Nephron progenitor cell (in vitro differentiated cells): ENCODE measurements around the gene KDM4B.

ENCODE experiments used
- DNase-seq: peaks from one replicate; pipeline ENCODE4 v3.0.0; 2021
- H3K27ac Mint-ChIP-seq: 2 replicates; pipeline ENCODE4 v1.8.0; 2021; ENCODE audit warnings: mild to moderate bottlenecking, moderate library complexity, mixed read lengths
- H3K27me3 Mint-ChIP-seq: 2 replicates; pipeline ENCODE4 v1.8.0; 2021; ENCODE audit warnings: mild to moderate bottlenecking, low read depth, mixed read lengths; ENCODE audit not compliant: poor library complexity
- H3K36me3 Mint-ChIP-seq: 2 replicates; pipeline ENCODE4 v1.8.0; 2021; ENCODE audit warnings: low read depth, mixed read lengths
- H3K4me1 Mint-ChIP-seq: 2 replicates; pipeline ENCODE4 v1.8.0; 2021; ENCODE audit warnings: mixed read lengths
- H3K4me3 Mint-ChIP-seq: 2 replicates; pipeline ENCODE4 v1.8.0; 2021; ENCODE audit warnings: mild to moderate bottlenecking, moderate library complexity, mixed read lengths
- H3K9me3 Mint-ChIP-seq: 2 replicates; pipeline ENCODE4 v1.8.0; 2021; ENCODE audit warnings: mild to moderate bottlenecking, moderate library complexity, mixed read lengths
- TF ChIP-seq, protein P1 (sequence below): fragments of 200-600 bp; sonication (generic); IDR thresholded peaks from 2 replicates; pipeline ENCODE4 v1.5.0; 2021; ENCODE audit warnings: antibody characterized with exemption

KDM4B gene

DNA sequence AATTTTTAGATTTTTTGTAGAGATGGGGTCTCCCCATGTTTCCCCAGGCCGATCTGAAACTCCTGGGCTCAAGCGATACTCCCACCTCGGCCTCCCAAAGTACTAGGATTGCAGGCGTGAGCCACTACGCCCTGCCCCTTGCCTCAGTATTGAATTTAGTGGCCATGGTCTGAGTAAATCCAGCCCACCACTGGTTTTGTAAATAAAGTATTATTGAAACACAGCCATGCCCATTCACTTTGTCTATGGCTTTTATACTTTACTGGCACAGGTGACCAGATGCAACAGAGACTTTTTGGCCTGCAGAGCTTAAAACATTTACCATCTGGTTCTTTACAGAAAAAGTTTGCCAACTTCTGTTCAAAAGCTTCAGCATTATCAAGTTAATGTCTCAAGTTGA lies 227.9 kb downstream of the KDM4B start:
- Mint-ChIP-seq H3K4me1 (peaks cover 7% of the 10 kb centered on the region), H3K27me3 (no peaks in the 10 kb centered on the region), H3K27ac (no peak overlapping the region), H3K9me3 (peaks cover 23% of the 10 kb centered on the region), H3K4me3 (no peak overlapping the region), H3K36me3 (peaks cover 12% of the 10 kb centered on the region)
- no peak for DNase-seq
- TF ChIP-seq, protein P1, sequence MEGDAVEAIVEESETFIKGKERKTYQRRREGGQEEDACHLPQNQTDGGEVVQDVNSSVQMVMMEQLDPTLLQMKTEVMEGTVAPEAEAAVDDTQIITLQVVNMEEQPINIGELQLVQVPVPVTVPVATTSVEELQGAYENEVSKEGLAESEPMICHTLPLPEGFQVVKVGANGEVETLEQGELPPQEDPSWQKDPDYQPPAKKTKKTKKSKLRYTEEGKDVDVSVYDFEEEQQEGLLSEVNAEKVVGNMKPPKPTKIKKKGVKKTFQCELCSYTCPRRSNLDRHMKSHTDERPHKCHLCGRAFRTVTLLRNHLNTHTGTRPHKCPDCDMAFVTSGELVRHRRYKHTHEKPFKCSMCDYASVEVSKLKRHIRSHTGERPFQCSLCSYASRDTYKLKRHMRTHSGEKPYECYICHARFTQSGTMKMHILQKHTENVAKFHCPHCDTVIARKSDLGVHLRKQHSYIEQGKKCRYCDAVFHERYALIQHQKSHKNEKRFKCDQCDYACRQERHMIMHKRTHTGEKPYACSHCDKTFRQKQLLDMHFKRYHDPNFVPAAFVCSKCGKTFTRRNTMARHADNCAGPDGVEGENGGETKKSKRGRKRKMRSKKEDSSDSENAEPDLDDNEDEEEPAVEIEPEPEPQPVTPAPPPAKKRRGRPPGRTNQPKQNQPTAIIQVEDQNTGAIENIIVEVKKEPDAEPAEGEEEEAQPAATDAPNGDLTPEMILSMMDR: no peak

DNA sequence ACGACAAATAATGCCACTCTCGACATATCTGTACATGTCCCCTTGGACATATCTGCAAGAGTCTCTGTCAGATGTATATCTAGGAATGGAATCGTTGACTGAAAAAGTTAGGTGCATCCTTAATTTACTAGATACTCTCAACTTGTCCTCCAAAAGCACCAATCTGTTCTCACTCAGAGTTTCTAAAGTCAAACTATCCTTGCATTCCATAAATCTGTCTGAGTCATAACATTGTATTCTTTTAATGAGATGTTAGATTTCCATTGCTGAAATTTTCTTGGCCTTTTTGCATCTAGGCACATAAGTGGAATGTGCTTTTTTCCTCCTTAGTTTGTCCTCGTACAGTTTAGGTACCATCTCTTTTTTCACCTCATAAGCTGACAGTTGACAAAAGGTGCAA lies 231.9 kb downstream of the KDM4B start:
- Mint-ChIP-seq H3K36me3 (peaks cover 50% of the 10 kb centered on the region), H3K27ac (no peak overlapping the region), H3K27me3 (peaks cover 5% of the 10 kb centered on the region), H3K4me3 (no peak overlapping the region), H3K4me1 (no peaks in the 10 kb centered on the region), H3K9me3 (peaks cover 47% of the 10 kb centered on the region)
- no peak for DNase-seq
- TF ChIP-seq, protein P1: no peak

DNA sequence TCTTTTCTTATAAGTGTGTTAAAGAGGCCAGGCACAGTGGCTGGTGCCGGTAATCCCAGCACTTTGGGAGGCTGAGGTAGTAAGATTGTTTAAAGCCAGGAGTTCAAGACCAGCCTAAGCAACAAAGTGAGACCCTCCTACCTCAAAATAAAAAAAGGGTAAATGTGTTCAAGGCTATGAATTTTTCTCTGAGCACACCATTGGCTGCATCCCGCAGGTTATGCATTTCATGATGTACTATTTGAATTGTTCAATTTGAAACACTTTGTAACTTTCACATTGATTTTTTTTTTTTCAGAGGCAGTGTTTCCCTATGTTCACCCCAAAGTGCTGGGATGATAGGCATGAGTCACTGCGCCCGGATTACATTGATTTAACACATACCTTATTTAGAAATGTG lies 233.6 kb downstream of the KDM4B start:
- H3K36me3 Mint-ChIP-seq: peaks cover 52% of the 10 kb centered on the region
- peaks cover 5% of the 10 kb centered on the region for H3K27me3 Mint-ChIP-seq
- H3K4me1 Mint-ChIP-seq: no peaks in the 10 kb centered on the region
- H3K27ac Mint-ChIP-seq: no peak overlapping the region
- no peak for DNase-seq
- H3K9me3 Mint-ChIP-seq: peaks cover 47% of the 10 kb centered on the region
- no peak overlapping the region for H3K4me3 Mint-ChIP-seq
- TF ChIP-seq, protein P1: no peak
